ENCODE measurements around the gene USP5. TPM values are rescaled to one million over a fixed set of nuclear protein-coding genes. Genes with fewer than 3 reads are reported as not detected.
A peak's percentile ranks its signal among the peaks of the same experiment; 100 is the strongest.

Gene USP5
- total RNA-seq, 2 experiments from 2014 or later: 70.4 to 129 TPM

DNA sequence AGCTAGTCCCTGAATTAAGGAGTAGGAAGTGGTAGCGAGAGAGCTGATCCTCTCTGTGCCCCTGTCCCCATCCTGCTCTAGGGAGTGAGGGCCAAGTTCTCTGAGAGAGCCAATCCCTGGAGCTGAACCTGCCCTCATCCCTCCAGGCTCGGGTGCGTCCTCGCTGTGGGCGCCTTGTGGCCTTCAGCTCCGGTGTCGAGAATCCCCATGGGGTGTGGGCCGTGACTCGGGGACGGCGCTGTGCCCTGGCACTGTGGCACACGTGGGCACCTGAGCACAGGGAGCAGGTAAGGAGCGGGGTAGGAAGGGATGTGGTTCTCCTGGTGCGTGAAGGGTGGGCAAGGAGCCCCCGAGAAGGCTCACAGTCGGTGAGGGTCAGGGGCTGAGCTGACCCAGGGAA is 13.1 kb upstream of the USP5 start:
- POLR2A ChIA-PET: interaction anchor here (1.2 to 4.4 kb wide), 6 partner anchors 9 to 65 kb away, joined by 3 to 101 read pairs (median 9); partner anchors contain the start of genes CDCA3, TPI1 and USP5
- Histone ChIP-seq H3K27ac (ENCODE audit: low read depth, low read length, poor library complexity, severe bottlenecking) (peak overlapping the region; percentile 92), H4K20me1 (ENCODE audit: insufficient read depth, low read length) (no peaks in the 10 kb centered on the region), H2AFZ (ENCODE audit: low read length) (no peak overlapping the region), H3K36me3 (ENCODE audit: insufficient read depth, low read length) (no peaks in the 10 kb centered on the region), H3K4me3 (ENCODE audit: low read depth, low read length, poor library complexity, severe bottlenecking) (no peak overlapping the region), H3K79me2 (ENCODE audit: insufficient read depth, low read depth, low read length) (no peaks in the 10 kb centered on the region), H3K4me2 (ENCODE audit: low read length) (peak overlapping the region; percentile 81), H3K9me3 (ENCODE audit: low read length) (no peaks in the 10 kb centered on the region), H3K4me1 (ENCODE audit: insufficient read depth, low read length, poor library complexity, severe bottlenecking) (peaks cover 54% of the 10 kb centered on the region), H3K9me2 (ENCODE audit: insufficient read depth, low read length) (no peaks in the 10 kb centered on the region)
- no peak for TF ChIP-seq CTCF (conservative IDR thresholded peaks at IDR 0.05; ENCODE audit: low read length)
- no peak for TF ChIP-seq EZH2phosphoT487 (IDR thresholded peaks at IDR 0.05; ENCODE audit: borderline replicate concordance, low read depth, low read length)
- intact Hi-C loops (cut with micrococcal nuclease; ENCODE audit: unreplicated experiment): no loop called here
- BruUV-seq (replicated peaks): no TSS peak
- no peak for DNase-seq (ENCODE audit: low spot score)
- CTCF ChIA-PET (ENCODE audit: unreplicated experiment): interaction anchor here (1.4 to 2.6 kb wide), 3 partner anchors 10 to 128 kb away, joined by 3 to 8 read pairs (median 4); partner anchors contain the start of gene MLF2

- Histone ChIP-seq H3K9me3 (ENCODE audit: low read length) (no peaks in the 10 kb centered on the region), H3K79me2 (ENCODE audit: insufficient read depth, low read depth, low read length) (no peaks in the 10 kb centered on the region), H3K36me3 (ENCODE audit: insufficient read depth, low read length) (peaks cover 5% of the 10 kb centered on the region), H2AFZ (ENCODE audit: low read length) (0 out of 2 replicates have a peak overlapping the region, but pooled peaks have one; percentile 2), H3K27ac (ENCODE audit: low read depth, low read length, poor library complexity, severe bottlenecking) (peak overlapping the region; percentile 92), H3K4me2 (ENCODE audit: low read length) (peak overlapping the region; percentile 81), H4K20me1 (ENCODE audit: insufficient read depth, low read length) (no peaks in the 10 kb centered on the region), H3K4me1 (ENCODE audit: insufficient read depth, low read length, poor library complexity, severe bottlenecking) (peaks cover 55% of the 10 kb centered on the region), H3K4me3 (ENCODE audit: low read depth, low read length, poor library complexity, severe bottlenecking) (peak overlapping the region; percentile 57), H3K9me2 (ENCODE audit: insufficient read depth, low read length) (no peaks in the 10 kb centered on the region)
- intact Hi-C loops (cut with micrococcal nuclease; ENCODE audit: unreplicated experiment): loop anchor here (1.0 kb wide), 1 partner anchor 29 kb away; no protein-coding TSS in a partner anchor
- ChIA-PET POLR2A (interaction anchor here (0.5 to 4.4 kb wide), 16 partner anchors 9 to 306 kb away, joined by 3 to 101 read pairs (median 5); partner anchors contain the start of genes CDCA3, COPS7A, GAPDH and MLF2), CTCF (ENCODE audit: unreplicated experiment) (interaction anchor here (0.9 to 2.6 kb wide), 7 partner anchors 9 to 129 kb away, joined by 3 to 8 read pairs (median 5); partner anchors contain the start of genes MLF2 and SPSB2)
- DNase-seq (ENCODE audit: low spot score): peak; percentile 97
- no TSS peak for BruUV-seq (replicated peaks)
- TF ChIP-seq CTCF (conservative IDR thresholded peaks at IDR 0.05; ENCODE audit: low read length) (no peak), EZH2phosphoT487 (IDR thresholded peaks at IDR 0.05; ENCODE audit: borderline replicate concordance, low read depth, low read length) (no peak)
Measured at GRCh38 chr12:6839482-6840201, 12.3 kb upstream of the USP5 start.

Data from OCI-LY7 (cell line).